Measurements from ENCODE around the gene MXRA8.

MXRA8 gene

GRCh38 chr1:1344655-1345361 lies 13.5 kb downstream of the MXRA8 start:
- TF ChIP-seq REST (IDR thresholded peaks at IDR 0.05; ENCODE audit: insufficient read depth in 1 of 2, low read depth in 2 of 2, low read length in 2 of 2) (no peak), FOXP2 (optimal IDR thresholded peaks at IDR 0.05; ENCODE audit: borderline replicate concordance, extremely low read depth, extremely low read length, insufficient read depth) (no peak), TAF1 (IDR thresholded peaks at IDR 0.05; ENCODE audit: borderline replicate concordance, insufficient read depth, low read length) (no peak), POLR2AphosphoS5 (IDR thresholded peaks at IDR 0.05; ENCODE audit: low read depth, low read length) (no peak), SIN3A (IDR thresholded peaks at IDR 0.05; ENCODE audit: borderline replicate concordance, insufficient read depth, low read length) (no peak)

- no peak for TF ChIP-seq POLR2AphosphoS5 (IDR thresholded peaks at IDR 0.05; ENCODE audit: low read depth, low read length)
- TF ChIP-seq SIN3A (IDR thresholded peaks at IDR 0.05; ENCODE audit: borderline replicate concordance, insufficient read depth, low read length) = no peak
- no peak for TF ChIP-seq REST (IDR thresholded peaks at IDR 0.05; ENCODE audit: insufficient read depth in 1 of 2, low read depth in 2 of 2, low read length in 2 of 2)
- TF ChIP-seq TAF1 (IDR thresholded peaks at IDR 0.05; ENCODE audit: borderline replicate concordance, insufficient read depth, low read length) = no peak
- no peak for TF ChIP-seq FOXP2 (optimal IDR thresholded peaks at IDR 0.05; ENCODE audit: borderline replicate concordance, extremely low read depth, extremely low read length, insufficient read depth)
Observed at GRCh38 chr1:1343811-1344421, 14.4 kb downstream of the MXRA8 start.

- TF ChIP-seq POLR2AphosphoS5 (IDR thresholded peaks at IDR 0.05; ENCODE audit: low read depth, low read length) (no peak), TAF1 (IDR thresholded peaks at IDR 0.05; ENCODE audit: borderline replicate concordance, insufficient read depth, low read length) (no peak), FOXP2 (optimal IDR thresholded peaks at IDR 0.05; ENCODE audit: borderline replicate concordance, extremely low read depth, extremely low read length, insufficient read depth) (no peak), REST (IDR thresholded peaks at IDR 0.05; ENCODE audit: insufficient read depth in 1 of 2, low read depth in 2 of 2, low read length in 2 of 2) (no peak), SIN3A (IDR thresholded peaks at IDR 0.05; ENCODE audit: borderline replicate concordance, insufficient read depth, low read length) (no peak)
Observed at GRCh38 chr1:1342584-1343115, 15.7 kb downstream of the MXRA8 start.

- TF ChIP-seq TAF1 (IDR thresholded peaks at IDR 0.05; ENCODE audit: borderline replicate concordance, insufficient read depth, low read length) (no peak), SIN3A (IDR thresholded peaks at IDR 0.05; ENCODE audit: borderline replicate concordance, insufficient read depth, low read length) (no peak), FOXP2 (optimal IDR thresholded peaks at IDR 0.05; ENCODE audit: borderline replicate concordance, extremely low read depth, extremely low read length, insufficient read depth) (no peak), REST (IDR thresholded peaks at IDR 0.05; ENCODE audit: insufficient read depth in 1 of 2, low read depth in 2 of 2, low read length in 2 of 2) (no peak), POLR2AphosphoS5 (IDR thresholded peaks at IDR 0.05; ENCODE audit: low read depth, low read length) (no peak)
Observed at GRCh38 chr1:1342061-1342562, 16.2 kb downstream of the MXRA8 start.
